ENCODE results near the gene TRIM69. TPM values are rescaled to one million over a fixed set of nuclear protein-coding genes. Genes with fewer than 3 reads are reported as not detected.

Gene TRIM69
- total RNA-seq, 2 donors from 2014 or later, result 20.0 to 28.7 TPM

DNA sequence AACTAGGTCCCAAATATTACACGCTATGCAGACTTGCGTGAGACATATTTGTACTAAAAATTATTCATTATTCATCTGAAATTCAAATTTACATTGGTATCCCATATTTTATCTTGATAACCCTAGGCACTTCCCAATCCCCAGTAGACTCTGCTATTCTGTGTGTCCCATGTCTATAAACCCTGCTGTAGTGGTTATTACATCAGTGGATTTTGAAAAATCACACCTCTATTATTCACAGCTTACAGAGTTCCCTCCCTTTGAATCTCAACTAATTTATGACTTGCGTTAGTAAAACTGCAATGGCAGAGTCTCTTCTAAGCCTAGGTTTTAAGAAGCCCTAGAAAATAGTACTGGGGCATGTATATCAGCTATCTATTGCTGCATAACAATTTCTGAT is 54.3 kb downstream of the TRIM69 start:
- DNase-seq (ENCODE audit: low spot score), result no peak
- intact Hi-C loops (cut with DNase I), result no loop called here

- intact Hi-C loops (cut with DNase I), result no loop called here
- no peak for DNase-seq (ENCODE audit: low spot score)
Observed at GRCh38 chr15:44792715-44793114, 56.4 kb downstream of the TRIM69 start.

DNA sequence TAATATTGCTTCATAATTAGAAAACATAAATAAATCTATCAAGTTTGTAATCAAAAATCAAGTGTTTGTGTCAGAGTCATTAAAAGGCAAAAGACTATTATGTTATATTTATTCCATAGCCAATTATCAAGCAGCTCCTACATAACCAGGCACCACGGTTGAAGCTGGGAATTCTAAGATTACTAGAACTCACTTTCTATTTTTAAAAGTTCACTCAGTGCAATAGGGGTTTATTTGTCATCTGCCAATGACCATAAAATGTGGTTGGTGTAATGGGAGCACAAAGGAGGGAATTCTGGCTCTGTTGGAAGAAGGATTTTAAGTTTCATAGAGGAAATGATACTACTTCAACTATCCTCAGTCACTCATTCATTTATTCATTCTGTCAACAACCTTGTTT is 57.7 kb downstream of the TRIM69 start:
- intact Hi-C loops (cut with DNase I), result no loop called here
- no peak for DNase-seq (ENCODE audit: low spot score)

DNA sequence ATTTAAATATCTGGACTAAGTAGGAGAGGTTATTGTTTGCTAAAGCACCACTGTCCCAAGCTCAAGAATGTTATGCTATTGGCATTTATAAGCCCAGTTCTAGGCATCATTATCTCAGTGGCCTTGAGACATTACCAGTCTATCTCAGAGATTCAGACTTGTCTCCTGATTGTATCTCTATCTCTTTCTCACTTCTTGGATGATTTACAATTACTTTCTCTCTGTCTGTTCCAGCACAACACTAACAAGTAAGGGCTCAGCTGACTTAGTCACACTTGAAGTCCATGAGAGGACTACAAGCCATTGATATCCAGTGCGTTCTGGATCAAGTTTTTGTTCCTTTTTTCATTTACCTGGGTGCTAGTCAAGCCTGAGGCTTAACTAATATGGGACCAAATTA is 60.2 kb downstream of the TRIM69 start:
- no peak for DNase-seq (ENCODE audit: low spot score)

GRCh38 chr15:44798826-44799225 is 62.5 kb downstream of the TRIM69 start:
- intact Hi-C loops (cut with DNase I), result no loop called here
- DNase-seq (ENCODE audit: low spot score), result no peak

More for the DNA sequence above, 60.2 kb downstream of the TRIM69 start:
- intact Hi-C loops (cut with DNase I), result no loop called here

DNA sequence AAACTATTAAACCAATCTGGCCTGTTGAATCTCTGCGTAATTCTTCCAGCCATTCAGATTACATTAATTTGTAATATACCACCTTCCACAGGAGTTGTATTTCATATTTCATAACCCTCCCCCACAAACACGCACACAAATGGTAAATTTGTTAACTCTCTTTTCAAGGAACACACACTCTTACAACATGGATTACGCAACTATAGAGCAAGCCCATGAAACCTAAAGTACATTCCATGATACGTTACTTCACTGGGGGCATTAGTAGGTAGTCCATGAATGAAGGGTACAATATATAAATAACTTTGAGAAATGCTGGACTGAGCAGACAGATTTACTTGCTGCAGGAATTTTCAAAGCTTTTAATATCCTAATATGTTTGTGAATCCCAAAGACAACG is 65.0 kb downstream of the TRIM69 start:
- intact Hi-C loops (cut with DNase I), result no loop called here
- no peak for DNase-seq (ENCODE audit: low spot score)

DNA sequence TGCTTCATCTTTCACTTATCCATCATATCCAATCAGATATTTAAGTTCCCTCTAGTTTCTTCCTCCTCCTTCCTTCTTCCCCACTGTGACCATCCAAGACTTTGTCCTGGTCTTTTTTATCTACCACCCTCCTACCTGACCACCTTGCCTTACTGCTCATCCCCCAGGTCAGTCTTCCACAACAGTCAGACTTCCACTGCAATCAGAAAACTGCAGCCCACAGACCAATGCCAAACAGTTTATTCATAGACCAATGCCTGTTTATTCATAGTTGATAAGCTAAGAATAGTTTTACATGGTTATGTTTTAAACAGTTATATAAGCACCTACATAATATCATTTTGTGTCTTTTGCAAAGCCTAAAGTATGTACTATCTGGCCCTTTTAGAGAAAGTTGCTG is 65.5 kb downstream of the TRIM69 start:
- intact Hi-C loops (cut with DNase I), result no loop called here
- no peak for DNase-seq (ENCODE audit: low spot score)

- DNase-seq (ENCODE audit: low spot score), result no peak
- intact Hi-C loops (cut with DNase I), result no loop called here
Observed at GRCh38 chr15:44802336-44802735, 66.0 kb downstream of the TRIM69 start.

DNA sequence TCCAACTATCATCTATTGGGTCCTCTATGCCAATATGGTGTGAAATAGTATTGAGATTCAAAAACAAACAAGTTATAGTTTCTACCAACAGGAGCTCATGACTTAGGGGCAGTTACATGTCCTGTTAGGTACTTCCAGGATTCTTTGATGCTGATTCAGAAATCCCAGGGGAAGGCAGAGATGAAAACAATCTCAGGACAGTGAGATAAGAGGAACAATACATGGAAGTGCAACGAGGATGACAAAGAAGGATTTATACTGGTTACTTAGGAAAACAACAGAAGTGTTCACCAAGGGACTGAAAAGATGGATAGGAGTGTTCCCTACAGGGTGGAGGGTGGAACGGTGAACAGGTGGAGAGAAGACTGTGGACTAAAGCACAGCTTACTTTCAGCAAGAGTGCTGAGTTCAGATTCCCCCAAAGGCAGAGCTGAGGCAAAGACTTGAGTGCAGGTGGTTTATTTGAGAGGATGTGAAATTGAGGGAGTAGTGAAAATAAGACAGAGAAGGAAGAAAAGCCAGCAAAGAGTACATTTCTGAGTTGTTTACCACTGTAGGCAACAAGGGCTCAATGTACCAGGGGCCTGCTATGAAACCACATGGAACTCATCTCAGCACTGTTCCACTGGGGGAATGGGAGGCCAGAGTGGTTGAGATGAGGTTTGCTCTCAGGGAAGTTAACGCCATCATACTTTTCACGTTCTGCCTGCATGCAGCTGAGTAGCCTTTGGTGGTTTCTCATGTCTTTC is 68.1 kb downstream of the TRIM69 start:
- intact Hi-C loops (cut with DNase I), result no loop called here
- DNase-seq (ENCODE audit: low spot score), result no peak

DNA sequence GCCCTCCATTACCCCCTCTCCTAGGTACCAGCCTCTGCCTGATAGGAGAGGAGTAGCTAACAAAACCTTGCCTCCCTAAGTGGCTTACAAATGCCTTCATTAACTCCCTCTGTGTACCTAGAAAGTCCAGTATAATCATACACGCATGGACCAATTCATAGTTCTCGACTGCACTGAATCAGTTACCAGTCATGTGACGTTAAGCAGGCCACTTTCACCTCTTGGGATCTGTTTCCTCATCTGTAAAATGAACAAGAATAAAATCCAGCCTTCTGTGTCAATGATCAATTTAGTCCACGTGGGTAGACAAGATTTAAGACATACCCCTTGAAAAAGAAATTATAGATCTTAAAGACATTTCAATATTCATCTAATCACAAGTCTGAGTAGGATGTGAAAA is 72.2 kb downstream of the TRIM69 start:
- no peak for DNase-seq (ENCODE audit: low spot score)
- intact Hi-C loops (cut with DNase I), result no loop called here

GRCh38 chr15:44810237-44810636 is 73.9 kb downstream of the TRIM69 start:
- intact Hi-C loops (cut with DNase I), result no loop called here
- DNase-seq (ENCODE audit: low spot score), result no peak

DNA sequence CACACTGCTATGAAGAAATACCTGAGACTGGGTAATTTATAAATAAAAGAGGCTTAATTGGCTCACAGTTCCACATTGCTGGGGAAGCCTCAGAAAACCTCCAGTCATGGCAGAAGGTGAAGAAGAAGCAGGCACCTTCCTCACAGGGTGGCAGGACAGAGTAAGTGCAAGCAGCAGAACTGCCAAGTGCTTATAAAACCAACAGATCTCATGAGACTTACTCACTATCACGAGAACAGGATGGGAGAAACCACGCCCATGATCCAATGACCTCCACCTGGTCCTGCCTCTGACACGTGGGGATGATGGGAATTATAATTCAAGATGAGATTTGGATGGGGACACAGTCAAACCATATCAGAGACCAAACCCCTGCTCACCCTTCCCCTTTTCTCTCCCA is 75.0 kb downstream of the TRIM69 start:
- intact Hi-C loops (cut with DNase I), result no loop called here
- DNase-seq (ENCODE audit: low spot score), result no peak

- DNase-seq (ENCODE audit: low spot score), result no peak
- intact Hi-C loops (cut with DNase I), result no loop called here
Observed at GRCh38 chr15:44812029-44812517, 75.7 kb downstream of the TRIM69 start.

GRCh38 chr15:44813231-44813630 is 76.9 kb downstream of the TRIM69 start:
- DNase-seq (ENCODE audit: low spot score), result no peak
- intact Hi-C loops (cut with DNase I), result no loop called here

Other genes with a start within 250 kb of the TRIM69 start
- gene EIF3J, start 199.4 kb upstream of the TRIM69 start, total RNA-seq, result 10 to 100 TPM; 60.2 to 70.8 TPM
- gene SPG11, start 72.9 kb upstream of the TRIM69 start, total RNA-seq, result 10 to 100 TPM; 51.4 to 65.4 TPM
- 1 to 10 TPM; 1.0 to 2.2 TPM for gene PATL2, start 25.2 kb upstream of the TRIM69 start, total RNA-seq
- gene B2M, start 25.0 kb upstream of the TRIM69 start, total RNA-seq, result 1,000 to 10,000 TPM; 1,809 to 2,111 TPM
- gene TERB2, start 220.2 kb downstream of the TRIM69 start, total RNA-seq, result not detected